A549 treated with AZD2906 at 1 μM for 4 hours (cell line): ENCODE measurements around the gene OR52E8. TPM values are rescaled to one million over a fixed set of nuclear protein-coding genes. Genes with fewer than 3 reads are reported as not detected.

ENCODE experiments used
- total RNA-seq: library from RNA; stranded (reverse); fragments of 200-300 nt; extraction: Qiagen RNA extraction; gene quantifications from 5 replicates; pipeline ENCODE4 v1.2.3, GENCODE V29; 2022

The OR52E8 gene
- not detected in 5 replicates for total RNA-seq

GRCh38 chr11:5857590-5857989 is at the start of gene OR52E8:
Gene OR52E8, minus strand, starts transcription at chr11:5857690. Its CDS starts 0 bp downstream, at chr11:5857690.

DNA sequence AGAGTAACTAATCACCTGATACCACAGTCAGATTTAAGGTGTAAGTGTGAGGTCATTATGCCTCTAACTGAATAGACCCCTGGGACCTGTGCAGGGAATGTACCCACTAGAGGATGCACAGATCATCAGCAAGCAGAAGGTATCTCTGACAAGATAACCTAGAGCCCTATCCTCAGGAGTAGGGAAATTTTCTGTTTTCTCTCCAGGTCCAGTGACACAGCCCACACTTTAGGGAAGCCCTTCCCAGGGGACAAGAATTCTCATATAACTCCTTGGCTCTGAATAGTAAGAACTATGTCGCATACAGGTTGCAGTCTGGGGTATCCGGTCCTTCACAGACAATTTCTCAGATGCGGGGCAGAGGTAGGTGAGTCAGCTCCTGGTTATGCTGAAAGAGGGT is 35.4 kb upstream of the OR52E8 start, which contains the start of gene OR52E5:
Gene OR52E5 (plus strand): TSS at position 301 of the 400 bp plus-strand sequence. CDS start 7,569 bp downstream, outside the sequence.

DNA sequence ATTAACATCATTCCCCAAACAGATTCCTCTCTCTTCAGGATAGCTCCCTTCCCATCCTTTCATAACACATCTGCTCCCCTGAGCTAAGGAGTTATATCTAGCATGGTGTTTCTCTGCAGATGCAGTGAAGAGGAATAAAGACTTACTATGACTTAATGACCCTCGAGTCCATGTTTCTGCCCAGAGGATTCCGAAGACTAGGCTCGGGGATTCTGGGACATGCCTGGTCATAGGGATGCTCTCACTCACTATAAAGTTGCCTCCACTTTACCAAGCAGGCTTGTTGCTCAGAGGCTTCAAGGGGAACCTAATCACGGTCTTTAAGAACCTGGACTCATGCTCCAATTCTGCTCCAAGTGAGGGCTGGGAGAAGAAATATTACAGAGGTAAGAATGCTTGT is 22.8 kb upstream of the OR52E8 start, which contains the start of gene OR52E4:
Gene OR52E4 (plus strand): TSS at position 301 of the 400 bp plus-strand sequence. CDS start 3,664 bp downstream, outside the sequence.

GRCh38 chr11:5841797-5842196 is 15.7 kb downstream of the OR52E8 start, which contains the start of gene OR52E6:
Gene OR52E6, minus strand, starts transcription at chr11:5841897. Its CDS starts 0 bp downstream, at chr11:5841897.

DNA sequence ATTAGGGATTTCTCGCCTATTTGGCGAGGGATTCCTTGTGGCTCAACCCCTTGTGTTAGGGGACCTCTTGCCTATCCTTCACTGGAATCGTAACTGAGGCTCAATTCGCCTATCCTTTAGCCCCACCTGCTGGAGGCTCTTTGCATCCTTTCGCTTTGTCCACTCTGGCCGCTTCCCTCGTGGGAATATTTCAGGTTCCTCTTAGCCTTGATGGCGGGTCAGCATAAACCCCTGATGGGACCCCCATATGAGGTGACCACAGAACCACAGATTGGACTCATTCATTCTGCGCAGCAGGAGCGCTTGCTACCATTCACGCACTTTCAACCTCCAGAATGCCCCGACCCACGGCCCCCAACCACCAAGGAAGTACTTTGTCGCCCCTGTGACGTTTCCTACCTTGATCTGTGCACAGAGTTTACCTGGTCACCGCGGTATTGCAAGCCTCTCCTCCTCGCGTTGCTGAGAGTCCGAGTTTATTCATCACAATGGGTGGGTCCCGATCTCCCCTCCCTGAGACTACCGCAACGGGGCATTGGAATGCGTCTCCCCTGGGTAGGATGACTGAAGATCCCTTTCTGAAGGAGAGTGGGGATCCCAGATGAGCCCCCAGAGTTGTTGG is 48.9 kb downstream of the OR52E8 start, which contains the start of gene OR52N2:
Gene OR52N2 (plus strand): TSS at position 425 of the 622 bp plus-strand sequence. CDS start 11,412 bp downstream, outside the sequence.

Other genes with a start within 250 kb of the OR52E8 start
- 2.3 to 3.6 TPM (median 2.9 TPM) in 5 replicates for gene TRIM34, start 232.7 kb downstream of the OR52E8 start, total RNA-seq
- 8.6 to 11.8 TPM (median 9.6 TPM) in 5 replicates for gene TRIM5, start 172.6 kb downstream of the OR52E8 start, total RNA-seq
- 0.60 to 1.8 TPM (median 1.1 TPM) in 5 replicates for gene TRIM22, start 167.9 kb downstream of the OR52E8 start, total RNA-seq
- not detected in 5 replicates for gene OR56B1, start 121.2 kb downstream of the OR52E8 start, total RNA-seq
- not detected in 5 replicates for gene OR52N4, start 103.4 kb downstream of the OR52E8 start, total RNA-seq
- not detected in 5 replicates for gene OR52N5, start 74.3 kb downstream of the OR52E8 start, total RNA-seq
- not detected in 5 replicates for gene OR52N1, start 66.4 kb downstream of the OR52E8 start, total RNA-seq
- not detected in 5 replicates for gene OR52N2, start 48.8 kb downstream of the OR52E8 start, total RNA-seq
- not detected in 5 replicates for gene OR52E6, start 15.8 kb downstream of the OR52E8 start, total RNA-seq
- not detected in 5 replicates for gene OR52E4, start 22.9 kb upstream of the OR52E8 start, total RNA-seq
- gene OR52E5, start 35.5 kb upstream of the OR52E8 start, total RNA-seq: not detected in 5 replicates
- gene OR56A3, start 84.6 kb upstream of the OR52E8 start, total RNA-seq: not detected in 5 replicates
- not detected in 5 replicates for gene OR56A5, start 110.8 kb upstream of the OR52E8 start, total RNA-seq
- not detected in 5 replicates for gene OR52L1, start 129.3 kb upstream of the OR52E8 start, total RNA-seq
- not detected in 5 replicates for gene OR56A4, start 149.3 kb upstream of the OR52E8 start, total RNA-seq
- gene OR56A1, start 173.1 kb upstream of the OR52E8 start, total RNA-seq: not detected in 5 replicates
- not detected in 5 replicates for gene OR56B4, start 250.0 kb upstream of the OR52E8 start, total RNA-seq